Body of pancreas (tissue), 4 donors: ENCODE results near the gene MAD1L1.

Experiments used
- POLR2A ChIP-seq, 3 donors: fragments of 450-650 bp; IDR thresholded peaks; one replicate each; pipeline ENCODE4 v1.6.1; 2016; ENCODE audit warnings: antibody characterized with exemption in 3 of 3, mild to moderate bottlenecking in 2 of 3
- TF ChIP-seq, protein P1 (sequence below), 7 experiments: fragments of 450-650 bp in 4 of 7; fragments of 200-600 bp in 3 of 7; sonication (generic) in 3 of 7; IDR thresholded peaks; one replicate each; pipeline ENCODE4 v1.5.1; 2016 to 2019; ENCODE audit warnings: antibody characterized with exemption in 7 of 7

DNA sequence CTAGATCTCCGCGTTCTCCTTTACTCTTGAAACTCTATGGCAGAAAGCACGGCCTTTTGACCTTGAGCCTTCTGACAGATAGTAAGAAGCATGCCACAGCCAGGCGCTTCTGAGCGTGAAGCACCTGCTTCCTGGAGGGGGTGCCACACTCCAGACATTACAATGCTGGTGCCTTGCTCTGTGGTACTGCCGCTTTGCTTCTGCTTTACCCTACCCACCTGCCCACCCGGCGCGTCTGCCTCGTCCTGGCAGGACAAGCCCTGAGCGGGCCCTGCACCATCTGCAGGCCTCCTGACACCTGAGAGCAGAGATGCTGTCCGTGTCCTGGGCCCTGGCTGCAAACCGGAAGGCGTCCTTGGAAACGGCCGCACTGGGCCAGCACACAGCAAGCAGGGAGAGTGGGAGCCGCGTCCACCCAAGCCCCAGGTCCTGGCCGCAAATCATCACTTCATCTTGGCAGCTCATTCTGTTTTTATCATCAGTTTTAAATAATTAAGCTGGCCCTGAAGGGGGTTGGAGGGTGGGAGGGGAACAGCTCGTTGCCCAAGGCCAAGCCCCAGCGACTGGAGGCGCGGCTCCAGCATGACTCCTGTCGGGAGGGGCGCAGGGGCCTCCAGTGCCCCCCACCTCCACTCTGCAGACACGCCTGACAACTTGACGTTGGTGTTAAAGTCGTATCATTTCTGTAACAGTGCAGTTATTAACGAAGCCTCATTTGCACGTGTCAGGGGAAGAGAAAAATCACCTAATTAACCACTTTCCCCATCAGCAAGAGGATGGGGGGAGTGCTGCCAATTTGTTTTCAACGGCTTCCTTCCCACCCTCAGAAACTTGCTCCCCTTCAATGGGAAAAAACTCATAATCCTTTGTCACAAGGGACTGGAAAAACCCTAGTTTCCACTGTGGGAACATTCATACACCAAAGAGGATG lies 132.2 kb downstream of the MAD1L1 start:
- TF ChIP-seq, protein P1, sequence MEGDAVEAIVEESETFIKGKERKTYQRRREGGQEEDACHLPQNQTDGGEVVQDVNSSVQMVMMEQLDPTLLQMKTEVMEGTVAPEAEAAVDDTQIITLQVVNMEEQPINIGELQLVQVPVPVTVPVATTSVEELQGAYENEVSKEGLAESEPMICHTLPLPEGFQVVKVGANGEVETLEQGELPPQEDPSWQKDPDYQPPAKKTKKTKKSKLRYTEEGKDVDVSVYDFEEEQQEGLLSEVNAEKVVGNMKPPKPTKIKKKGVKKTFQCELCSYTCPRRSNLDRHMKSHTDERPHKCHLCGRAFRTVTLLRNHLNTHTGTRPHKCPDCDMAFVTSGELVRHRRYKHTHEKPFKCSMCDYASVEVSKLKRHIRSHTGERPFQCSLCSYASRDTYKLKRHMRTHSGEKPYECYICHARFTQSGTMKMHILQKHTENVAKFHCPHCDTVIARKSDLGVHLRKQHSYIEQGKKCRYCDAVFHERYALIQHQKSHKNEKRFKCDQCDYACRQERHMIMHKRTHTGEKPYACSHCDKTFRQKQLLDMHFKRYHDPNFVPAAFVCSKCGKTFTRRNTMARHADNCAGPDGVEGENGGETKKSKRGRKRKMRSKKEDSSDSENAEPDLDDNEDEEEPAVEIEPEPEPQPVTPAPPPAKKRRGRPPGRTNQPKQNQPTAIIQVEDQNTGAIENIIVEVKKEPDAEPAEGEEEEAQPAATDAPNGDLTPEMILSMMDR (IDR thresholded peaks at IDR 0.05), result peak in 1 of 7 experiments; percentile 20
- no peak for TF ChIP-seq POLR2A (IDR thresholded peaks at IDR 0.05)
